Liver (tissue), 9 donors: ENCODE results near the gene TMTC1. TPM values are rescaled to one million over a fixed set of nuclear protein-coding genes. Genes with fewer than 3 reads are reported as not detected.

ENCODE experiments used
- DNase-seq: peaks from one replicate; pipeline ENCODE4 v3.0.0-alpha.2; 2017; ENCODE audit warnings: low spot score
- H3K27ac ChIP-seq, 2 donors: one replicate each; pipeline ENCODE4 v1.7.0; 2013; ENCODE audit warnings: inconsistent platforms in 2 of 2, low read length in 2 of 2, control low read depth in 1 of 2, low read depth in 1 of 2, mild to moderate bottlenecking in 1 of 2
- H3K27me3 ChIP-seq, 4 donors: one replicate each; pipeline versions ENCODE4 v1.6.1 to v1.7.0; 2013; ENCODE audit warnings: low read length in 3 of 4, inconsistent platforms in 1 of 4, mild to moderate bottlenecking in 1 of 4, moderate library complexity in 1 of 4; ENCODE audit not compliant: control insufficient read depth in 4 of 4, insufficient read depth in 4 of 4
- H3K36me3 ChIP-seq, 4 donors: one replicate each; pipeline versions ENCODE4 v1.6.1 to v1.7.0; 2013; ENCODE audit warnings: low read length in 3 of 4, mild to moderate bottlenecking in 3 of 4, low read depth in 1 of 4, moderate library complexity in 1 of 4; ENCODE audit not compliant: control insufficient read depth in 4 of 4, insufficient read depth in 3 of 4
- H3K4me1 ChIP-seq, 4 donors: one replicate each; pipeline versions ENCODE4 v1.6.1 to v1.7.0; 2013; ENCODE audit warnings: low read length in 3 of 4, mild to moderate bottlenecking in 3 of 4, moderate library complexity in 1 of 4; ENCODE audit not compliant: control insufficient read depth in 4 of 4, insufficient read depth in 4 of 4
- H3K4me3 ChIP-seq, 3 donors: one replicate each; pipeline versions ENCODE4 v1.6.1 to v1.7.0; 2013; ENCODE audit warnings: low read length in 3 of 3, control low read depth in 1 of 3, low read depth in 1 of 3, mild to moderate bottlenecking in 1 of 3
- H3K9ac ChIP-seq, 2 donors: one replicate each; pipeline ENCODE4 v1.7.0; 2013; ENCODE audit warnings: low read length in 2 of 2, mild to moderate bottlenecking in 2 of 2, moderate library complexity in 2 of 2, control low read depth in 1 of 2, low read depth in 1 of 2
- H3K9me3 ChIP-seq, 4 donors: one replicate each; pipeline versions ENCODE4 v1.6.1 to v1.7.0; 2013; ENCODE audit warnings: low read length in 3 of 4; ENCODE audit not compliant: control insufficient read depth in 4 of 4
- EGR1 ChIP-seq, 2 donors: IDR thresholded peaks; 2 replicates each; pipeline ENCODE4 v1.6.1; 2016 to 2018; ENCODE audit warnings: antibody characterized with exemption in 2 of 2, low read depth in 2 of 2
- FOXA1 ChIP-seq: IDR thresholded peaks from 2 replicates; pipeline ENCODE4 v1.6.1; 2016; ENCODE audit warnings: antibody characterized with exemption
- FOXA2 ChIP-seq: IDR thresholded peaks from 2 replicates; pipeline ENCODE4 v1.6.1; 2016; ENCODE audit warnings: antibody characterized with exemption
- GABPA ChIP-seq, 2 donors: IDR thresholded peaks in 1 of 2; conservative IDR thresholded peaks in 1 of 2; 2 replicates each; pipeline ENCODE4 v1.6.1; 2016; ENCODE audit warnings: antibody characterized with exemption in 2 of 2, mild to moderate bottlenecking in 1 of 2, moderate library complexity in 1 of 2
- HNF4A ChIP-seq, 2 donors: conservative IDR thresholded peaks; 2 replicates each; pipeline ENCODE4 v1.6.1; 2016; ENCODE audit warnings: antibody characterized with exemption in 2 of 2, mild to moderate bottlenecking in 2 of 2
- HNF4G ChIP-seq: IDR thresholded peaks from 2 replicates; pipeline ENCODE4 v1.6.1; 2016; ENCODE audit warnings: antibody characterized with exemption
- JUND ChIP-seq, 2 donors: IDR thresholded peaks; 2 replicates each; pipeline ENCODE4 v1.6.1; 2016; ENCODE audit warnings: antibody characterized with exemption in 2 of 2
- NR2F2 ChIP-seq: IDR thresholded peaks from 2 replicates; pipeline ENCODE4 v1.6.1; 2016; ENCODE audit warnings: antibody characterized with exemption
- RAD21 ChIP-seq, 2 donors: IDR thresholded peaks; 2 replicates each; pipeline ENCODE4 v1.6.1; 2016; ENCODE audit warnings: antibody characterized with exemption in 2 of 2, mild to moderate bottlenecking in 2 of 2
- SP1 ChIP-seq: IDR thresholded peaks from 2 replicates; pipeline ENCODE4 v1.6.1; 2018; ENCODE audit warnings: antibody characterized with exemption, mild to moderate bottlenecking
- TAF1 ChIP-seq: conservative IDR thresholded peaks from 2 replicates; pipeline ENCODE4 v1.6.1; 2016; ENCODE audit warnings: antibody characterized with exemption, mild to moderate bottlenecking
- polyA plus RNA-seq, 2 donors: library from polyadenylated mRNA; stranded (reverse) in 1 of 2; unstranded in 1 of 2; fragments of 200-250 nt in 1 of 2; fragments of >200 nt in 1 of 2; fragmentation: Nextera tagmentation in 1 of 2; extraction: Ambion mirVana in 1 of 2; gene quantifications; one replicate each; pipeline versions ENCODE4 v1.2.1 to v1.2.3, GENCODE V29; 2013 to 2015
- total RNA-seq, 2 donors: library from RNA; depleted of rRNA; stranded (reverse); fragments of >200 nt; gene quantifications; one replicate each; pipeline ENCODE4 v1.2.3, GENCODE V29; 2014
- TF ChIP-seq, protein P1 (sequence below): fragments of 150-350 bp; IDR thresholded peaks from 2 replicates; pipeline ENCODE4 v1.5.1; 2017; ENCODE audit warnings: improper control_type of control experiment, low read depth, low read length; ENCODE audit not compliant: missing input control
- TF ChIP-seq, protein P2 (sequence below): IDR thresholded peaks from 2 replicates; pipeline ENCODE4 v1.6.1; 2016; ENCODE audit warnings: antibody characterized with exemption
- TF ChIP-seq, protein P3 (sequence below): IDR thresholded peaks from 2 replicates; pipeline ENCODE4 v1.6.1; 2016; ENCODE audit warnings: antibody characterized with exemption
- TF ChIP-seq, protein P4 (sequence below): IDR thresholded peaks from 2 replicates; pipeline ENCODE4 v1.6.1; 2016; ENCODE audit warnings: antibody characterized with exemption
- TF ChIP-seq, protein P5 (sequence below): IDR thresholded peaks from 2 replicates; pipeline ENCODE4 v1.6.1; 2016; ENCODE audit warnings: antibody characterized with exemption, mild to moderate bottlenecking
- donor health status: healthy.
- donor health status: healthy.
- donor health status: healthy.
- donor health status: healthy.
- donor health status: healthy.

Gene TMTC1
- total and polyA plus RNA-seq, 4 donors = 0.76 to 3.3 (median 2.1) TPM

DNA sequence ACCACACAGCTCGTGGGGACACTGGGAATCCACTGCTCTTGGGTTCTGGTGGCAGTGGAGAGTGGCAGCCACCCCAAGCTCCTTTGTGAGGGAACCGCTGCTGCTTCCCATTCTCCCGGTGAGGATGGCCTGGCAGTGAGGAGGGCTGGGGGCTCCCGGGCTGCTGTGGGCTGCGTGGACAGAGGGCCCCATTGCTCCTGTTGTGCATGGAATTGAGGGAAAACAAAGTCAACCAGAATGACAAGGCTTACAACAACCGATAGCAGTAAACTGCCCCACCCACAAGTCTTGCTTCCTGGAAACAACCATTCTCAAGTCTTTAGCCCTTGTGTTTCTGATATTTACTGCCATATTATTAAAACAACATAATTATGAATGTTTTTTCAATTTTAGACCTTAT is 32.1 kb downstream of the TMTC1 start (continued):
- TF ChIP-seq, protein P1, sequence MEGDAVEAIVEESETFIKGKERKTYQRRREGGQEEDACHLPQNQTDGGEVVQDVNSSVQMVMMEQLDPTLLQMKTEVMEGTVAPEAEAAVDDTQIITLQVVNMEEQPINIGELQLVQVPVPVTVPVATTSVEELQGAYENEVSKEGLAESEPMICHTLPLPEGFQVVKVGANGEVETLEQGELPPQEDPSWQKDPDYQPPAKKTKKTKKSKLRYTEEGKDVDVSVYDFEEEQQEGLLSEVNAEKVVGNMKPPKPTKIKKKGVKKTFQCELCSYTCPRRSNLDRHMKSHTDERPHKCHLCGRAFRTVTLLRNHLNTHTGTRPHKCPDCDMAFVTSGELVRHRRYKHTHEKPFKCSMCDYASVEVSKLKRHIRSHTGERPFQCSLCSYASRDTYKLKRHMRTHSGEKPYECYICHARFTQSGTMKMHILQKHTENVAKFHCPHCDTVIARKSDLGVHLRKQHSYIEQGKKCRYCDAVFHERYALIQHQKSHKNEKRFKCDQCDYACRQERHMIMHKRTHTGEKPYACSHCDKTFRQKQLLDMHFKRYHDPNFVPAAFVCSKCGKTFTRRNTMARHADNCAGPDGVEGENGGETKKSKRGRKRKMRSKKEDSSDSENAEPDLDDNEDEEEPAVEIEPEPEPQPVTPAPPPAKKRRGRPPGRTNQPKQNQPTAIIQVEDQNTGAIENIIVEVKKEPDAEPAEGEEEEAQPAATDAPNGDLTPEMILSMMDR = no peak
- TF ChIP-seq RAD21 (IDR thresholded peaks at IDR 0.05) (no peak), GABPA (IDR thresholded peaks at IDR 0.05 in 1 of 2, conservative IDR thresholded peaks at IDR 0.05 in 1 of 2) (no peak), HNF4A (conservative IDR thresholded peaks at IDR 0.05) (no peak), HNF4G (no peak)

DNA sequence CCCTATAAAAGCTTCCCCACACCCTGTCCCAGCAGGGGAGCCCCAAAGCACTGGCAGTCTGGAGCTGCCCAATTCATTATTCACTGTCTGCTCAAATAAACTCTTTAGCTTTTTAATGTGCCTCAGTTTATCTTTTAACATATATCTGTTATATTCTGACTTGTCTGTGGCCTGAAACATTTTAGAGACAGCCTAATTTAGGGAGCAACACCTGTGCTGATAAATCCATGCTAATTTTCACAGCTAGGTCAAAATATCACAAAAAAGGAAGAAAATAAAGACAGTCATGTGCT is 32.9 kb downstream of the TMTC1 start:
- TF ChIP-seq, protein P2, sequence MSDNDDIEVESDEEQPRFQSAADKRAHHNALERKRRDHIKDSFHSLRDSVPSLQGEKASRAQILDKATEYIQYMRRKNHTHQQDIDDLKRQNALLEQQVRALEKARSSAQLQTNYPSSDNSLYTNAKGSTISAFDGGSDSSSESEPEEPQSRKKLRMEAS = no peak
- TF ChIP-seq, protein P3, sequence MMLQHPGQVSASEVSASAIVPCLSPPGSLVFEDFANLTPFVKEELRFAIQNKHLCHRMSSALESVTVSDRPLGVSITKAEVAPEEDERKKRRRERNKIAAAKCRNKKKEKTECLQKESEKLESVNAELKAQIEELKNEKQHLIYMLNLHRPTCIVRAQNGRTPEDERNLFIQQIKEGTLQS = no peak
- no peak for TF ChIP-seq GABPA (IDR thresholded peaks at IDR 0.05 in 1 of 2, conservative IDR thresholded peaks at IDR 0.05 in 1 of 2)
- no peak for TF ChIP-seq TAF1
- no peak for TF ChIP-seq JUND (IDR thresholded peaks at IDR 0.05)
- TF ChIP-seq EGR1 (IDR thresholded peaks at IDR 0.05; ENCODE audit: low read depth in 2 of 2) = no peak
- TF ChIP-seq, protein P4, sequence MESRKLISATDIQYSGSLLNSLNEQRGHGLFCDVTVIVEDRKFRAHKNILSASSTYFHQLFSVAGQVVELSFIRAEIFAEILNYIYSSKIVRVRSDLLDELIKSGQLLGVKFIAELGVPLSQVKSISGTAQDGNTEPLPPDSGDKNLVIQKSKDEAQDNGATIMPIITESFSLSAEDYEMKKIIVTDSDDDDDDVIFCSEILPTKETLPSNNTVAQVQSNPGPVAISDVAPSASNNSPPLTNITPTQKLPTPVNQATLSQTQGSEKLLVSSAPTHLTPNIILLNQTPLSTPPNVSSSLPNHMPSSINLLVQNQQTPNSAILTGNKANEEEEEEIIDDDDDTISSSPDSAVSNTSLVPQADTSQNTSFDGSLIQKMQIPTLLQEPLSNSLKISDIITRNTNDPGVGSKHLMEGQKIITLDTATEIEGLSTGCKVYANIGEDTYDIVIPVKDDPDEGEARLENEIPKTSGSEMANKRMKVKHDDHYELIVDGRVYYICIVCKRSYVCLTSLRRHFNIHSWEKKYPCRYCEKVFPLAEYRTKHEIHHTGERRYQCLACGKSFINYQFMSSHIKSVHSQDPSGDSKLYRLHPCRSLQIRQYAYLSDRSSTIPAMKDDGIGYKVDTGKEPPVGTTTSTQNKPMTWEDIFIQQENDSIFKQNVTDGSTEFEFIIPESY = no peak
- TF ChIP-seq NR2F2 = no peak
- TF ChIP-seq SP1 = no peak
- TF ChIP-seq FOXA1 = no peak
- TF ChIP-seq HNF4G = no peak
- TF ChIP-seq, protein P5, sequence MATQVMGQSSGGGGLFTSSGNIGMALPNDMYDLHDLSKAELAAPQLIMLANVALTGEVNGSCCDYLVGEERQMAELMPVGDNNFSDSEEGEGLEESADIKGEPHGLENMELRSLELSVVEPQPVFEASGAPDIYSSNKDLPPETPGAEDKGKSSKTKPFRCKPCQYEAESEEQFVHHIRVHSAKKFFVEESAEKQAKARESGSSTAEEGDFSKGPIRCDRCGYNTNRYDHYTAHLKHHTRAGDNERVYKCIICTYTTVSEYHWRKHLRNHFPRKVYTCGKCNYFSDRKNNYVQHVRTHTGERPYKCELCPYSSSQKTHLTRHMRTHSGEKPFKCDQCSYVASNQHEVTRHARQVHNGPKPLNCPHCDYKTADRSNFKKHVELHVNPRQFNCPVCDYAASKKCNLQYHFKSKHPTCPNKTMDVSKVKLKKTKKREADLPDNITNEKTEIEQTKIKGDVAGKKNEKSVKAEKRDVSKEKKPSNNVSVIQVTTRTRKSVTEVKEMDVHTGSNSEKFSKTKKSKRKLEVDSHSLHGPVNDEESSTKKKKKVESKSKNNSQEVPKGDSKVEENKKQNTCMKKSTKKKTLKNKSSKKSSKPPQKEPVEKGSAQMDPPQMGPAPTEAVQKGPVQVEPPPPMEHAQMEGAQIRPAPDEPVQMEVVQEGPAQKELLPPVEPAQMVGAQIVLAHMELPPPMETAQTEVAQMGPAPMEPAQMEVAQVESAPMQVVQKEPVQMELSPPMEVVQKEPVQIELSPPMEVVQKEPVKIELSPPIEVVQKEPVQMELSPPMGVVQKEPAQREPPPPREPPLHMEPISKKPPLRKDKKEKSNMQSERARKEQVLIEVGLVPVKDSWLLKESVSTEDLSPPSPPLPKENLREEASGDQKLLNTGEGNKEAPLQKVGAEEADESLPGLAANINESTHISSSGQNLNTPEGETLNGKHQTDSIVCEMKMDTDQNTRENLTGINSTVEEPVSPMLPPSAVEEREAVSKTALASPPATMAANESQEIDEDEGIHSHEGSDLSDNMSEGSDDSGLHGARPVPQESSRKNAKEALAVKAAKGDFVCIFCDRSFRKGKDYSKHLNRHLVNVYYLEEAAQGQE = no peak
- TF ChIP-seq, protein P1 = no peak
- no peak for TF ChIP-seq FOXA2
- no peaks in the 10 kb centered on the region for H3K27me3 ChIP-seq
- no peak overlapping the region for H3K9ac ChIP-seq
- no peaks in the 10 kb centered on the region for H3K9me3 ChIP-seq
- no peaks in the 10 kb centered on the region for H3K36me3 ChIP-seq
- no peak overlapping the region for H3K27ac ChIP-seq
- DNase-seq = no peak
- H3K4me3 ChIP-seq = no peak overlapping the region
- no peaks in the 10 kb centered on the region for H3K4me1 ChIP-seq
